ENCODE results near the gene HEPHL1.

HEPHL1 gene, protein sequence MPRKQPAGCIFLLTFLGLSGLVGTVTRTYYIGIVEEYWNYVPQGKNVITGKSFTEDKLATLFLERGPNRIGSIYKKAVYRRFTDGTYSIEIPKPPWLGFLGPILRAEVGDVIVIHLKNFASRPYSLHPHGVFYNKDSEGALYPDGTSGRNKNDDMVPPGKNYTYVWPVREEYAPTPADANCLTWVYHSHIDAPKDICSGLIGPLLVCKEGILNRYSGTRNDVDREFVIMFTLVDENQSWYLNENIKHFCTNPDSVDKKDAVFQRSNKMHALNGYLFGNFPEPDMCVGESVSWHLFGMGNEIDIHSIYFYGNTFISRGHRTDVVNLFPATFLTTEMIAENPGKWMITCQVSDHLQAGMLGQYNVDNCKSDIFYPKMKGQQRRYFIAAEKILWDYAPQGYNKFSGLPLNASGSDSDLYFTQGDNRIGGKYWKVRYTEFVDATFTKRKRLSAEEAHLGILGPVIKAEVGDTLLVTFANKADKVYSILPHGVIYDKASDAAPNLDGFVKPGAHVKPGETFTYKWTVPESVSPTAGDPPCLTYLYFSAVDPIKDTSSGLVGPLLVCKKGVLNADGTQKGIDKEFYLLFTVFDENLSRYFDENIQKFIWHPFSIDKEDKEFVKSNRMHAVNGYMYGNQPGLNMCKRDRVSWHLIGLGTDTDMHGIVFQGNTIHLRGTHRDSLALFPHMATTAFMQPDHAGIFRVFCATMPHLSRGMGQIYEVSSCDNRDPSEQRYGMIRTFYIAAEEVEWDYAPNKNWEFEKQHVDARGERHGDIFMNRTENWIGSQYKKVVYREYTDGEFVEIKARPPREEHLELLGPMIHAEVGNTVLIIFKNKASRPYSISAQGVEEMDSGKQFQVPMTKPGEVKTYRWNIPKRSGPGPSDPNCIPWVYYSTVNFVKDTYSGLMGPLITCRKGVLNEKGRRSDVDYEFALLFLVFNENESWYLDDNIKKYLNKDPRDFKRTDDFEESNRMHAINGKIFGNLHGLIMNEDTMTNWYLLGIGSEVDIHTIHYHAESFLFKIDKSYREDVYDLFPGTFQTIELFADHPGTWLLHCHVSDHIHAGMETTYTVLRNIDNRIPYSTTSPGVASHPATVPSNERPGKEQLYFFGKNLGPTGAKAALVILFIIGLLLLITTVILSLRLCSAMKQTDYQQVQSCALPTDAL

DNA sequence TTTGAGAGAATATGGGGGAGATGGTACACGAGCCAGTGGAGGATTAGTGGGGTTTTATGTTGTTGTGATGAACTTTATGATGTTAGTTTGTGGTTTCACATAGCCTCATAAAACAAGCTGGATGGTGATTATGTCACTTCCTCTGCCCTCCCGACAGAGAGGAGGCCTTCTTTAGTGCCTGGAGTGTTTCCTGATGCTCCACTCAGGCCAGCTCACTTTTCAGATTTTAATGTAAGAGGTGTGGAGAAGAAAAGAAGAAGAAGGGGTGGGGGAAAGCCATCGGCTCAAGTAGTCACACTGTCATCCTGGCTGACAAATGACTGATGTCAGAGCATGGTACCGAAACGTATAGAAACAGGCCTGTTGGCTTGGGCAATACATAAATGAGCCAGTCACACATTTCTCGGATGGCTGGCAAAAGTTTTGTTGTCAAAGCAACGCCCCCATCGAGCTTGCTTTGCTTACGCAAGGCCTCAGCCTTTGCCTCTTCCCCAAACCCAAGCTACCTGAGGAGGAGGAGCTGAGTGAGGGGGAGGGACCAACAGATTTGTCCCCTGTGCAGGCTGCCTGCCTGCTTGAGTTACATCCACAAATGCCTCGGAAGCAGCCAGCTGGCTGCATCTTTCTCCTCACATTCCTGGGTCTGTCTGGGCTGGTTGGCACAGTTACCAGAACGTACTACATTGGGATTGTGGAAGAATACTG, at the start of gene HEPHL1:
Gene HEPHL1, plus strand, starts transcription at position 578 of the 705 bp plus-strand sequence. Its CDS starts 15 bp downstream, at position 593.
- TF ChIP-seq, protein P1, sequence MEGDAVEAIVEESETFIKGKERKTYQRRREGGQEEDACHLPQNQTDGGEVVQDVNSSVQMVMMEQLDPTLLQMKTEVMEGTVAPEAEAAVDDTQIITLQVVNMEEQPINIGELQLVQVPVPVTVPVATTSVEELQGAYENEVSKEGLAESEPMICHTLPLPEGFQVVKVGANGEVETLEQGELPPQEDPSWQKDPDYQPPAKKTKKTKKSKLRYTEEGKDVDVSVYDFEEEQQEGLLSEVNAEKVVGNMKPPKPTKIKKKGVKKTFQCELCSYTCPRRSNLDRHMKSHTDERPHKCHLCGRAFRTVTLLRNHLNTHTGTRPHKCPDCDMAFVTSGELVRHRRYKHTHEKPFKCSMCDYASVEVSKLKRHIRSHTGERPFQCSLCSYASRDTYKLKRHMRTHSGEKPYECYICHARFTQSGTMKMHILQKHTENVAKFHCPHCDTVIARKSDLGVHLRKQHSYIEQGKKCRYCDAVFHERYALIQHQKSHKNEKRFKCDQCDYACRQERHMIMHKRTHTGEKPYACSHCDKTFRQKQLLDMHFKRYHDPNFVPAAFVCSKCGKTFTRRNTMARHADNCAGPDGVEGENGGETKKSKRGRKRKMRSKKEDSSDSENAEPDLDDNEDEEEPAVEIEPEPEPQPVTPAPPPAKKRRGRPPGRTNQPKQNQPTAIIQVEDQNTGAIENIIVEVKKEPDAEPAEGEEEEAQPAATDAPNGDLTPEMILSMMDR (IDR thresholded peaks at IDR 0.05) = no peak

DNA sequence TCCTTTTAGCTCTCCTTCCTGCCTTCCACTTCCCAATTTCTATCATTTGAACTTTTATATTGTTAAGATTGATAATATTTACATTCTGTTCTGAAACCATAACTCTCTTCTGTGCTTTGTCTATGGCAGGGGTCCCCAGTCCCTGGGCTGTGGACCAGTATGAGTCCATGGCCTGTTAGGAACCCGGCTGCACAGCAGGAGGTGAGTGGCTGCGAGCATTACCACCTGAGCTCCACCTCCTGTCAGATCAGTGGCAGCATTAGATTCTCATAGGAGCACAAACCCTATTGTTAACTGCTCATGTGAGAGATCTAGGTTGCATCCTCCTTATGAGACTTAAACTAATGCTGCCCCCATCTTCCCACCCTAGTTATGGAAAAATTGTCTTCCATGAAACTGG, 48.4 kb upstream of the HEPHL1 start:
- TF ChIP-seq, protein P1 (IDR thresholded peaks at IDR 0.05) = no peak

DNA sequence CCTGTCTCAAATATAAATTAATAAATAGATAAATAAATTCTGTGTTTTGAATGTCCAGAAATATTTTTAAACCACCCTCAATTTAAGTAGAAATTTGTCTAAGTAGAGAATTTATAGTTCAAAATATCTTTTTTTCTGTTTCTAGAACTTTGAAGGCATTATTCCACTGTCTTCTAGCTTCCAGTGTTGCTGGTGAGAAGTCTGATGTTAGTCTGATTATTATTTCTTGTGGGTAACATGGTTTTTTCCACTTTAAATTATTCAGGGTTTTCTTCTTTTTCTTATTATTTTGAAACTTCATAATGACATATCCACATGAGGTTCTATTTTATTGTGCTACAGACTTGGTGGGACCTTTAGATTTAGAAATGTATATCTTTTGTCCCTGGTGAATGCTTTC, 46.4 kb upstream of the HEPHL1 start:
- TF ChIP-seq, protein P1 (IDR thresholded peaks at IDR 0.05) = no peak

DNA sequence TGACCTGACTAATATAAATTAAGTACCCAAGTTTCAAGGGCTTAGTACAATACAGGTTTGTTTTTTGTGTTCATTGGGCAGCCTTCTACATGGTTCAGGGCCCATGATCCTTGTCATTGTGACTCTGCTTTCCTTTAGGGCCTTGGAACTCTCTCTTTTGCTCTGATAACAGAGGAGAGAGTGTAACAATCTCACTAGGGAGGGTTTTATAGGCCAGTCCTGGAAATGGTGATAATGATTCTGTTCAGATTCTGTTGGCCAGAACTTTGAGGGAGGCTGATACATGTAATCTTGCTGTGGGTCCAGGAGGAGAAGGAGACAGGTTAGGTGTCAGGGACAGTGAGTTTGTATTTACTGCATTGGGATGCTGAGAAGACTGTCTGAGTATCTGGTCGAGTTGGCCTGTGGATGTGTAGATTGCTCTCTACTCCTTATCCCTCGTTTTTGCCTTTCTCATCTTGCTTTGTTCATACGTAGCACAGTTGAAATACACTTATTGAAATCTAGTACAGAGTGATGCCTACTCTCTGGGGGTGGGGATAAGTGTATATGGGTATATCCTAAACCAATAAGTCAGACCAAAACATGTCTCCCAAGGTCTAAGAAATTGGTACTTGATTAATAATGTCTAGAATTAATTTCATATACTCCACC, 37.5 kb upstream of the HEPHL1 start:
- TF ChIP-seq, protein P1 (IDR thresholded peaks at IDR 0.05) = no peak

DNA sequence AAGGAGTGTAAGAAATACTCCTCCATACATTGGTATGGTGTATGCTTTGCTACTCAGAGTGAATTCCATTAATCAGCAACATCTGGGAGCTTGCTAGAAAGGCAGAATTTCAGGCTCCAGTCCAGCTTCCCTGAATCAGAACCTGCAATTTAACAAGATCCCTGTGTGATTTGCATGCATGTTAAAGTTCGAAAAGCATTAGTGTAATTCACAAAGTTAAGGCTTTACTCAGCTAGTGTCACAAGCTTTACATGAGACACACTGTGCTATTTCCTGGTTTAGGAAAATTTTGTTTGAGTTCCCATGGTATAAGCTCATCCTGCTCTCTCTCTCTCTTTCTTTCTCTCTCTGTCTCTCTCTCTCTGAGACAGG, 37.0 kb upstream of the HEPHL1 start:
- TF ChIP-seq, protein P1 (IDR thresholded peaks at IDR 0.05) = no peak

DNA sequence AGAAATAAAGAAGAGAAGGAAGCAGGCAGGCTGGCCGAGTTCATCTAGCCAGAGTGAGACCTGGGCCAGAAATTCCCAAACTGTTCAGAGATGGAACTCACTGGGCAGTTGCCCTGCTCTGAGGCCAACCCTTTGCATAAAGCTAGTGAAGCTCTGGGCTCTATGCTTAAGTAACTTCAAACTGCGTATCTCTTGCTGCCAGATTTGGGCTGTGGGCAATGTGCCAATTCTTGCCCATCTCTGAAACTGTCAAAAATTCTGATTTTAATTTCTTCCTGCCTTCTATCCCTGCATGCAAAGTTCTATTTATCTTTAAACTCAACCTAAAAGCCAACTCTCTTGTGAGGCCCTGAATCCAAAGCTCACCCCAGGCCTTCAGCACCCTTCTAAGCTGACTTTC, 36.2 kb upstream of the HEPHL1 start:
- TF ChIP-seq, protein P1 (IDR thresholded peaks at IDR 0.05) = no peak

Data from LNCAP (cell line).